Psoas muscle (tissue), 8 donors: ENCODE measurements around the gene ZSWIM8. TPM values are rescaled to one million over a fixed set of nuclear protein-coding genes. Genes with fewer than 3 reads are reported as not detected.

Source experiments
- ATAC-seq, 4 donors: fragments of 200-7000 bp; cut with Tn5 transposase; one replicate each; pipeline ENCODE4 v1.9.1; 2020; ENCODE audit warnings: moderate library complexity in 3 of 4, mild to moderate bottlenecking in 2 of 4
- DNase-seq, 2 donors: peaks; one replicate each; pipeline ENCODE4 v3.0.0-alpha.2; 2020
- H3K27ac ChIP-seq: fragments of 200-600 bp; one replicate; pipeline ENCODE4 v1.8.0; 2022
- H3K27me3 ChIP-seq, 3 donors: fragments of 200-600 bp in 1 of 3; one replicate each; pipeline versions ENCODE4 v1.6.1 to v1.8.0; 2013 to 2022; ENCODE audit warnings: low read length in 2 of 3, mild to moderate bottlenecking in 2 of 3, moderate library complexity in 1 of 3; ENCODE audit not compliant: insufficient read depth in 3 of 3
- H3K36me3 ChIP-seq, 2 donors: fragments of 200-600 bp in 1 of 2; one replicate each; pipeline versions ENCODE4 v1.6.1 to v1.8.0; 2013 to 2022; ENCODE audit warnings: low read depth in 1 of 2, mild to moderate bottlenecking in 1 of 2, moderate library complexity in 1 of 2; ENCODE audit not compliant: insufficient read depth in 1 of 2
- H3K4me1 ChIP-seq: fragments of 200-600 bp; one replicate; pipeline ENCODE4 v1.8.0; 2022
- H3K4me3 ChIP-seq: fragments of 200-600 bp; one replicate; pipeline ENCODE4 v1.8.0; 2022; ENCODE audit warnings: mild to moderate bottlenecking
- H3K9me3 ChIP-seq: fragments of 200-600 bp; one replicate; pipeline ENCODE4 v1.8.0; 2022
- CTCF ChIP-seq: fragments of 200-600 bp; IDR thresholded peaks from one replicate; pipeline ENCODE4 v1.8.0; 2022; ENCODE audit warnings: antibody characterized with exemption
- WGBS, 3 donors: extraction: QIAGEN DNeasy Blood & Tissue Kit; methylation state at CpG; one replicate each; pipeline versions ENCODE4 v1.1.6 to v1.1.7; 2013; 5-methylcytosine and 5-hydroxymethylcytosine counted together
- intact Hi-C, 2 donors: fragments of 100-400 bp; cut with DNase I; formaldehyde crosslinking; loops; one replicate each; pipeline versions ENCODE4 v1.11.0 to v1.14.2; 2022
- polyA plus RNA-seq, 3 donors: library from polyadenylated mRNA; stranded (reverse); fragments of 200-250 nt; gene quantifications; one replicate each; pipeline ENCODE4 v1.2.3, GENCODE V29; 2013
- total RNA-seq, 4 donors: library from RNA; stranded (reverse); fragmentation: NEBNext Ultra II Directional in 2 of 4; extraction: Animal tissue kit (Norgen Biotek cat#: 25700) in 2 of 4; gene quantifications; one replicate each; pipeline versions ENCODE4 v1.2.1 to v1.2.4, GENCODE V29; 2021 to 2023
- donor health status: healthy with polysubstance abuse.
- donor health status: DM: no; HTN: no; CAD: no; lungs with moderate emphysema.
- donor health status: Bipolar disorder and iron deficiency.
- donor health status: healthy.
- donor health status: DM: yes; HTN: yes; CAD: no.
- donor health status: DM: no; HTN: no; CAD: no.
- donor health status: DM: no; HTN: no; CAD: no.
- donor health status: DM: yes; HTN: yes; CAD: no.

The ZSWIM8 gene
- total and polyA plus RNA-seq, 7 donors: 40.5 to 68.3 (median 57.2) TPM

DNA sequence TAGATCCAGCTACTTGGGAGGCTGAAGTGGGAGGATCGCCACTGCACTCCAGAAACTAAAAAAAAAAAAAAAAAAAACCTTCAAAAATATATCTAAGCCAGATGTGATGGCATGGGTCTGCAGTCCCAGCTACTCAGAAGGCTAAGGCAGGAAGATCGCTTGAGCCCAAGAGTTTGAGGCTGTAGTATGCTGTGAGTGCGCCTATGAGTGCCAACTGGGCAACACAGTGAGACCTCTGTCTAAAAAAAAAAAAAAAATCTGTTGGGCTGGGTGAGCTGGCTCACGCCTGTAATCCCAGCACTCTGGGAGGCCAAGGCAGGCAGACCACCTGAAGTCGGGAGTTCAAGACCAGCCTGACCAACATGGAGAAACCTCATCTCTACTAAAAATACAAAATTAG is 6.4 kb upstream of the ZSWIM8 start:
- ATAC-seq (no peak), DNase-seq (no peak)
- no peak for TF ChIP-seq CTCF
- Histone ChIP-seq H3K4me3 (no peak overlapping the region), H3K27ac (no peak overlapping the region), H3K27me3 (no peaks in the 10 kb centered on the region), H3K36me3 (peaks cover 8 to 65% of the 10 kb centered on the region in 2 donors), H3K4me1 (peaks cover 50% of the 10 kb centered on the region), H3K9me3 (no peaks in the 10 kb centered on the region)
- WGBS, 3 donors: 86 to 88% (median 87%) methylated on average over 5 of the region's 5 CpGs
- intact Hi-C loops: no loop called here

- Histone ChIP-seq H3K36me3 (peaks cover 8 to 58% of the 10 kb centered on the region in 2 donors), H3K27ac (no peak overlapping the region), H3K4me1 (peaks cover 47% of the 10 kb centered on the region), H3K4me3 (no peak overlapping the region), H3K27me3 (no peaks in the 10 kb centered on the region), H3K9me3 (no peaks in the 10 kb centered on the region)
- intact Hi-C loops: no loop called here
- ATAC-seq: no peak
- TF ChIP-seq CTCF: no peak
- no peak for DNase-seq
- 70 to 84% (median 77%) methylated on average over 3 of the region's 3 CpGs for WGBS, 3 donors
Observed at GRCh38 chr10:73779539-73780197, 5.7 kb upstream of the ZSWIM8 start.

GRCh38 chr10:73780301-73780700 is 5.1 kb upstream of the ZSWIM8 start:
- intact Hi-C loops: no loop called here
- no peak for ATAC-seq
- Histone ChIP-seq H3K9me3 (no peaks in the 10 kb centered on the region), H3K27me3 (no peaks in the 10 kb centered on the region), H3K4me1 (peaks cover 44% of the 10 kb centered on the region), H3K36me3 (peaks cover 8 to 52% of the 10 kb centered on the region in 2 donors), H3K27ac (peak overlapping the region; percentile 92), H3K4me3 (peak overlapping the region; percentile 85)
- no peak for TF ChIP-seq CTCF
- 59 to 70% (median 62%) methylated on average over 5 of the region's 5 CpGs for WGBS, 3 donors
- no peak for DNase-seq

- ATAC-seq (no peak), DNase-seq (no peak)
- Histone ChIP-seq H3K4me1 (peaks cover 40% of the 10 kb centered on the region), H3K9me3 (no peaks in the 10 kb centered on the region), H3K4me3 (peak overlapping the region; percentile 85), H3K27me3 (no peaks in the 10 kb centered on the region), H3K27ac (peak overlapping the region; percentile 92), H3K36me3 (peaks cover 6 to 45% of the 10 kb centered on the region in 2 donors)
- intact Hi-C loops: no loop called here
- no peak for TF ChIP-seq CTCF
- WGBS, 3 donors: 13 to 14% (median 13%) methylated on average over 11 of the region's 11 CpGs
Observed at GRCh38 chr10:73780966-73781365, 4.4 kb upstream of the ZSWIM8 start.

GRCh38 chr10:73781548-73781878 is 3.9 kb upstream of the ZSWIM8 start:
- 1% methylated on average over 14 of the region's 14 CpGs for WGBS, 3 donors
- H3K27me3 ChIP-seq: no peaks in the 10 kb centered on the region
- peak in 1 of 4 donors; percentile 16 for ATAC-seq
- H3K4me1 ChIP-seq: peaks cover 42% of the 10 kb centered on the region
- no peaks in the 10 kb centered on the region for H3K9me3 ChIP-seq
- TF ChIP-seq CTCF: no peak
- peaks cover 6 to 40% of the 10 kb centered on the region in 2 donors for H3K36me3 ChIP-seq
- peak overlapping the region; percentile 85 for H3K4me3 ChIP-seq
- no peak for DNase-seq
- intact Hi-C loops: no loop called here
- peak overlapping the region; percentile 92 for H3K27ac ChIP-seq
